ENCODE data around the gene SDC1. TPM values are rescaled to one million over a fixed set of nuclear protein-coding genes. Genes with fewer than 3 reads are reported as not detected.
"Not testable (repeated sequence)": the region's sequence is repeated elsewhere in the genome, so short reads cannot be mapped to it uniquely, and the experiment has no call there.

The SDC1 gene
- total RNA-seq, 1 donor from 2014 or later = 184 TPM

- TF ChIP-seq POLR2A (IDR thresholded peaks at IDR 0.05) (no peak), POLR2AphosphoS5 (IDR thresholded peaks at IDR 0.05; ENCODE audit: insufficient read depth in 1 of 2, low read depth in 1 of 2) (no peak), CTCF (IDR thresholded peaks at IDR 0.05) (no peak)
These were observed 17.9 kb upstream of the SDC1 start for GRCh38 chr2:20242727-20243377.

GRCh38 chr2:20241973-20242726 is 17.2 kb upstream of the SDC1 start:
- intact Hi-C loops (cut with DNase I) = no loop called here
- Histone ChIP-seq H3K4me3 (no peak overlapping the region), H3K27me3 (no peaks in the 10 kb centered on the region), H3K27ac (no peak overlapping the region), H3K4me1 (no peaks in the 10 kb centered on the region), H3K9me3 (no peaks in the 10 kb centered on the region), H3K36me3 (no peaks in the 10 kb centered on the region)
- DNase-seq (ENCODE audit: extremely low spot score in 2 of 2) = no peak
- TF ChIP-seq POLR2AphosphoS5 (IDR thresholded peaks at IDR 0.05; ENCODE audit: insufficient read depth in 1 of 2, low read depth in 1 of 2) (no peak), CTCF (IDR thresholded peaks at IDR 0.05) (no peak)

More at GRCh38 chr2:20242727-20243377, 17.9 kb upstream of the SDC1 start:
- H3K4me3 ChIP-seq = no peak overlapping the region
- no peaks in the 10 kb centered on the region for H3K27me3 ChIP-seq
- H3K4me1 ChIP-seq = no peaks in the 10 kb centered on the region
- no peaks in the 10 kb centered on the region for H3K9me3 ChIP-seq
- H3K36me3 ChIP-seq = peaks cover 0 to 6% of the 10 kb centered on the region in 2 donors
- intact Hi-C loops (cut with DNase I) = no loop called here
- DNase-seq (ENCODE audit: extremely low spot score in 2 of 2) = no peak
- no peak overlapping the region for H3K27ac ChIP-seq

GRCh38 chr2:20240291-20240690 is 15.4 kb upstream of the SDC1 start:
- H3K4me3 ChIP-seq; H3K27ac ChIP-seq; intact Hi-C loops (cut with DNase I); DNase-seq (ENCODE audit: extremely low spot score in 2 of 2); H3K36me3 ChIP-seq; H3K4me1 ChIP-seq; H3K27me3 ChIP-seq; H3K9me3 ChIP-seq: not testable (repeated sequence)

GRCh38 chr2:20236496-20236895 is 11.6 kb upstream of the SDC1 start:
- no peak for DNase-seq (ENCODE audit: extremely low spot score in 2 of 2)
- no peaks in the 10 kb centered on the region for H3K4me1 ChIP-seq
- intact Hi-C loops (cut with DNase I) = no loop called here
- no peaks in the 10 kb centered on the region for H3K36me3 ChIP-seq
- H3K27me3 ChIP-seq = no peaks in the 10 kb centered on the region
- TF ChIP-seq POLR2AphosphoS5 (IDR thresholded peaks at IDR 0.05; ENCODE audit: insufficient read depth in 1 of 2, low read depth in 1 of 2) (no peak), CTCF (IDR thresholded peaks at IDR 0.05) (no peak), POLR2A (IDR thresholded peaks at IDR 0.05) (no peak)
- H3K4me3 ChIP-seq = no peak overlapping the region
- peak overlapping the region; percentile 60 for H3K27ac ChIP-seq
- no peaks in the 10 kb centered on the region for H3K9me3 ChIP-seq

- TF ChIP-seq POLR2AphosphoS5 (IDR thresholded peaks at IDR 0.05; ENCODE audit: insufficient read depth in 1 of 2, low read depth in 1 of 2) (peak in 1 of 2 donors; percentile 23), CTCF (IDR thresholded peaks at IDR 0.05) (no peak), POLR2A (IDR thresholded peaks at IDR 0.05) (no peak)
- no peak overlapping the region for H3K4me3 ChIP-seq
- no peaks in the 10 kb centered on the region for H3K4me1 ChIP-seq
- H3K27me3 ChIP-seq = no peaks in the 10 kb centered on the region
- no peaks in the 10 kb centered on the region for H3K36me3 ChIP-seq
- intact Hi-C loops (cut with DNase I) = no loop called here
- DNase-seq (ENCODE audit: extremely low spot score in 2 of 2) = peak in 1 of 2 donors; percentile 96
- no peaks in the 10 kb centered on the region for H3K9me3 ChIP-seq
- H3K27ac ChIP-seq = peak overlapping the region; percentile 60
These were observed 10.8 kb upstream of the SDC1 start for GRCh38 chr2:20235655-20236305.

- intact Hi-C loops (cut with DNase I); H3K27me3 ChIP-seq; H3K27ac ChIP-seq; DNase-seq (ENCODE audit: extremely low spot score in 2 of 2); H3K4me3 ChIP-seq; H3K36me3 ChIP-seq; H3K9me3 ChIP-seq; H3K4me1 ChIP-seq: not testable (repeated sequence)
These were observed 9.7 kb upstream of the SDC1 start for GRCh38 chr2:20234597-20234996.

Data from vagina (tissue), 2 donors.